GM12892 (cell line): ENCODE data around the gene CACNA2D1.

Experiments used
- DNase-seq: peaks from one replicate; pipeline ENCODE4 v3.0.0; 2011; ENCODE audit not compliant: insufficient read length
- FAIRE-seq: peaks from 2 replicates; lab custom pipeline; 2011; peaks lifted over from hg19 to GRCh38; lab: Jason Lieb, UNC
- POLR2A ChIP-seq: IDR thresholded peaks from 2 replicates; pipeline ENCODE4 v1.6.1; 2011; ENCODE audit warnings: low read depth, low read length, control low read depth
- POLR2AphosphoS5 ChIP-seq: IDR thresholded peaks from 2 replicates; pipeline ENCODE4 v1.6.1; 2011; ENCODE audit warnings: low read depth, low read length, control low read depth
- TAF1 ChIP-seq: IDR thresholded peaks from 2 replicates; pipeline ENCODE4 v1.6.1; 2011; ENCODE audit warnings: low read depth, mild to moderate bottlenecking, control low read depth, low read length, borderline replicate concordance

Gene CACNA2D1

DNA sequence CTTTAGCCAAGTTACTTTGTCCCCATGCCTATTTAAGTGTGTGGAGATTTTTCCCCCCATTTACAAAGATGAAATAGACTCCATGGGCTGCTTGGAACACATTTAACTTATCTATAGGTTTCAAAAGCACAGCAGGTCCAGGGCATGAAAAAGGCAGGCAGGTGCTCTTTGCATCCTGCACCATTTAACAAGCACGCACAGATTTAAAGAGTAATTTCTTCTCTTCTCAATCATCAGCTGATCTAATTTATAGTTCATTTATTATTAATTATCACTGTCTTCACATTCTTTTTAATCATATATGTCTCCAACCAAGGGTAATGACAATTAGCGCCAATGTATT is 156.8 kb downstream of the CACNA2D1 start:
- DNase-seq: no peak
- TF ChIP-seq POLR2AphosphoS5 (no peak), TAF1 (no peak), POLR2A (no peak)
- FAIRE-seq: no peak

DNA sequence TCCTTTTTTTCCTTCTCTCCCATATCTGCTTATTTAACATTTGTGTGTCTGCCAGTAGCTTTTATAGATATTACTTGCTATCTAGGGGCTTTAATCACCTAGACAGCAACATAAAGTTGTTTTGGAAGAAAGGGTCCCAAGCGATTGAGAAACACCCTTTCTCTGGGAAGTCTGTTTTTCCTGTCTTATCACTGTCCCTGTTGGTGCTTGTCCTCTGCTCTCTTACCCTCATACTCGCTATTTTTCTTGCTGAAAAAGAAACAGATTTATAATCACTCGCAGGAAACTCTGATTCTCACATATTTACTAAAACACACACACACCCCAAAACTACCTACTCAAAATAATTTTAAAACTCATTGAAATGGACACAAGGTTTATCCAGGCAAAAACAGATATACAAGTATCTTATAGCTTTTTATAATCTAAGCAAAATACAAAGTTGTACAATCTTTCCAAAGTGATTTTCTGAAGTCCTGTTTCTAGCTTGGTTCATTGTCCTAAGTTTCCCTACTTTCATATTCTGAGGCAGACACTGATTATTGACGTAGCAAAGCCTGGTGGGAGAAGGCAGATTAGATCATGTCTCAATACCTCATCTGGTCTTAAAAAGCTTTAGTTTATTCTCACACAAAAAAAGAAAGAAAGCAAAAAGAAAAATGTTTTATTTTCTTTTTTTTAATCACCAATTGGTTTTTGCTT is 157.3 kb downstream of the CACNA2D1 start:
- no peak for FAIRE-seq
- TF ChIP-seq TAF1 (no peak), POLR2AphosphoS5 (no peak)
- DNase-seq: no peak

DNA sequence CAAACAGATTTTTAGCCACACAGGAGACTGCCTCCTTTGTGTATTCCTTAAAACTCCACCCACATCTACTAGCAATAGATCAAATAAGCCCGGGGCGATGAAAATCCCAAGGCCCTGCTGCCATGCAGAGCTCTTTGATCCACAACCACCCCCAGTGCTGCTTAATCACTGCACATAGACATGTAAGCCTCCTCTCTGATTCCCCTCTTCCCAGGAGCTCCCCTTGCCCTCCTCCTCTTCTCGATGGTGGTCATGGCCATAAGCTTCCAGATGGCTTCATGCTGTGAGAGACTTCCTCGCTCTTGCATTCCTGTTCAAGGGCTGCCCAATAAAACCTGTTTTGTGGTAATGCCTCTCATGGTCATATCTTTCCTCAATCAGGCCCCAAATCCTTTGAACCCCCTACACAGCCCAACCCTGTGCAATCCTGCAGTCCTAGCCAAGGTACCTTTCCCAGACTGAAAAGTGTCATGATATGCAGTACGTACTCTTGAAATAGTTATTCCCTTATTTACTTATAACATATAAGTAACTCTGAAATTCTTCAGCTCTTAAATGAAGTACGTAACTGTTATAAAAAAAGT is 158.5 kb downstream of the CACNA2D1 start:
- FAIRE-seq: no peak
- no peak for DNase-seq
- TF ChIP-seq TAF1 (no peak), POLR2AphosphoS5 (no peak), POLR2A (no peak)

DNA sequence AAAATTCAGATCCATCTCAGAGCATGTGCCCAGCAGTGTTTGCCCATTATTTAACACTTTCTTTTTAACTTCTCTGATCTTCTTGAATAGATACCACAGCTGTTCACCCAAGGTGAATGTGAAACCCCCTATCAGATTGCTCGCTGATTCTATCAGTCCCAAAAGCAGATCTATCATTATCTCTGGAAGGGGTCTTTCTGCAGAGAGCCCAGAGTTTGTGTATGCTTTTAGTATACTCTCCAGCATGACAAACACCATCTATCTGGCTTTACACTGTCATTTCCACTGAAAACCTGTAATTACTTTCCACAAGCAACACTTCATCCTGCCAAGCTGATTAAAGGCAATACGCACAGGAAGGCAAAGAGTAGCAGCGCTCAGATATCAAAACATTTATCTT is 168.2 kb downstream of the CACNA2D1 start:
- FAIRE-seq (no peak), DNase-seq (no peak)
- TF ChIP-seq POLR2A (no peak), TAF1 (no peak), POLR2AphosphoS5 (no peak)

DNA sequence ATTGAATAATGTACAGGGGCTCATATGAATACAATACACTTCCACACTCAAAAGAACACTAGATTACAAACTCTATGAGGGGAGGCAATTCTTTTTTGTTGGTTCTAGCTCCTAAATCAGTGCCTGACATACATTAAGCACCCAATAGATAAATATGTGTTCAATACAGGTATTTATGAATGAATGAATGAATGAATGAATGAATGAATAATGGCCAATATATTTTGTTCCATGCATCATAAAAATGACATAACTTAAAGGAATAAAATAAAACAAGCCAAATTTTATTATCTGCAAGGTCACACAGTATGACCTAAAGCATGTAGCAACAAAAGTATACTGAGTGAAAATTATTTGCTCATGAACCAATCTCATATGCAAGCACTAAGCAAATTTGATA is 168.9 kb downstream of the CACNA2D1 start:
- TF ChIP-seq POLR2AphosphoS5 (no peak), TAF1 (no peak)
- DNase-seq (no peak), FAIRE-seq (no peak)

DNA sequence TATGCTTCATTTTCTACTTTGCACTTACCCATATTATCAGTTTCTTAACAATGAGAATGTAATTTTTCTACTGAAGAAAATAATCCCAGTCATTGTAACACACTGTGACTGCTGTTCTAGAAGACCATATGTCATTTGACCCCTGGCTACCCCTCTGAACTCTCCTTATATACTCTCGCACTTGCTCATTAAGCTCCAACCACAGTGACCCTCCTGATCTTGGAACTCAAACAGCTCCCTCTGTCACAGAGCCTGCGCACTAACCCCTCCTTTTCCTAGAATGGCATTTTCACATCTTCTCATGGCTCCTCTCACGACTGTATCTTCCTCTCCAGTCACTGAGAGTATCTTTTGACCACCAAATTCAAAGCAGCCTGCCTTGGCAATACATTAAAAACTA is 169.7 kb downstream of the CACNA2D1 start:
- DNase-seq (no peak), FAIRE-seq (no peak)
- TF ChIP-seq POLR2AphosphoS5: no peak

DNA sequence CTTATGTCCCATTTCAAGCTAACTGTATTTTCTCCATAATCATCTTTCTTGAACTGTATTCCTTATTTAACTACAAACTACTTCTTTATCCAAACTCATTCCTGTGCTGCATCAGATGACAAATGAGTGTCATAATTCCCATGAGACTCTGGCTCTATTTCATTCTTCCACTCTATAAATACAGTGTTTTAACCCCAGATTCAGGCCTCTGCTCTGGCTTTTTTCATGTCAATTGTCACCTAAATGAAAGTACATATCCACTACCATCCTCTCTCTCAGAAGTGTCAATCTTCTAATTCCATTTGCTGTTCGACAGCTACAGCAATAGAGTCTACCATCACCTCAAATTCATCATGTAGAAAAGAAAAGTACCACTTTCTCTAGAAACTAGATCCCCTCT is 172.7 kb downstream of the CACNA2D1 start:
- FAIRE-seq (no peak), DNase-seq (no peak)
- no peak for TF ChIP-seq TAF1
- TF ChIP-seq POLR2A: no peak

DNA sequence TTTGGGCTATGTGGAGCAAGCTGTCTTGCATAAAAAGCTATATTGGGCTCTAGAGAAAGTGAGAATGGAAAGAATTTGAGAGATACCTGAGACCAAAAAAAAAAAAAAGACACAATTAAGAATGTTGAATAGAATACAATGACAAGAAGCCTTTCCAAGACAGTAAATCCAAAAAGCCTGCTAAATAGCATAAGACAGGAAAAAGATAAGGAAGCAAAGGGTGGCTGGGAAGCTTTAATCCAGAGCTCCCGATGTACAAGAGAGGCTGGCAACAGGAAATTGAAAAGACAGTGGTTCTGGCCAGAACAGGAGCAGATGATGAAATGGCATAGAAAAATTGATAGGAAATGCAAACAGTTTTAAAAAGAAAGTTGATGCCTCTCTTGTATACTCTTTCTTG is 174.9 kb downstream of the CACNA2D1 start:
- TF ChIP-seq POLR2A: no peak
- TF ChIP-seq POLR2AphosphoS5: no peak
- TF ChIP-seq TAF1: no peak
- FAIRE-seq (no peak), DNase-seq (no peak)

DNA sequence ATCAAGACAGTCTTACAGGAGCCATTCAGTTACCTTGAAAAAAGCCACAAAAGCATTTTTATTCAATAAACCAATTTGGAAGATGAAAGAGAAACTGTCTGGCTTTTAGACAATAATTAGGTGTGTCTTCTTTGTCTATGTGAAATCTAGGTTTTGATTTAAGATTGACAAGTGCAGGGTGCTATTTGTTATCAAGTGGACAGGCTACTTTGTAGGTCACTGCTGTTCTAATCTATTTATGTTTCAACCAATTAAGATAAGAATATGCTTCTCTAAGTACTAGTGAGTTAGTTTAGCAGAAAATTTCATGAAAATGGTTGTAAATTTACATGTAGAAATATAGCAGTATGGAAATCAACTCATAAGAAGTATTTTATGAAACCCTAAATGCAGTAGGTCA is 177.5 kb downstream of the CACNA2D1 start:
- no peak for TF ChIP-seq TAF1
- no peak for TF ChIP-seq POLR2A
- TF ChIP-seq POLR2AphosphoS5: no peak
- no peak for FAIRE-seq

DNA sequence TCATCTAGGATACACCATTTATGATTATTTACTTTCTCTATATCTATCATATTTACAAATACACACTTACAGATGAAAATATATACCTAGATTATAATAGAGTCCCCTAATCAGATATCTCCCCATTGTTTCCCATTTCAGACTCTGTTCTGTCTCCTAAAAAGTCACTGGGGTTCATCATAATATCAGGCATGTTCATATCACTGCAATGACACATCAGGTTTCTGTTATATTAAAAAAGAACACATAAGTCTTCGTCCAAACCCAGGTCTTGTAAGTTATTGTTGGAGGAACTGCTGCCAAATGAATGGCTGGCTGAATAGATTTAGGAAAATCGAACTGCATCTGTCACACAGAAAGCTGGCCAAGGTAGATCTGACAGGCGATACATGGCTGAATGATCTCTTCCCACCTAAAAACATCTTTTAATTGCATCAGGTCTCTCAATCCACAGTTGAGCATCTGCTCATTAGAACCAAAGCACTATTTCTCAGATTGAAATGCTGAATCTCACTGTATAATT is 178.7 kb downstream of the CACNA2D1 start:
- FAIRE-seq (no peak), DNase-seq (no peak)
- no peak for TF ChIP-seq TAF1
- TF ChIP-seq POLR2A: no peak
- no peak for TF ChIP-seq POLR2AphosphoS5

More for the DNA sequence above, 177.5 kb downstream of the CACNA2D1 start:
- no peak for DNase-seq

DNA sequence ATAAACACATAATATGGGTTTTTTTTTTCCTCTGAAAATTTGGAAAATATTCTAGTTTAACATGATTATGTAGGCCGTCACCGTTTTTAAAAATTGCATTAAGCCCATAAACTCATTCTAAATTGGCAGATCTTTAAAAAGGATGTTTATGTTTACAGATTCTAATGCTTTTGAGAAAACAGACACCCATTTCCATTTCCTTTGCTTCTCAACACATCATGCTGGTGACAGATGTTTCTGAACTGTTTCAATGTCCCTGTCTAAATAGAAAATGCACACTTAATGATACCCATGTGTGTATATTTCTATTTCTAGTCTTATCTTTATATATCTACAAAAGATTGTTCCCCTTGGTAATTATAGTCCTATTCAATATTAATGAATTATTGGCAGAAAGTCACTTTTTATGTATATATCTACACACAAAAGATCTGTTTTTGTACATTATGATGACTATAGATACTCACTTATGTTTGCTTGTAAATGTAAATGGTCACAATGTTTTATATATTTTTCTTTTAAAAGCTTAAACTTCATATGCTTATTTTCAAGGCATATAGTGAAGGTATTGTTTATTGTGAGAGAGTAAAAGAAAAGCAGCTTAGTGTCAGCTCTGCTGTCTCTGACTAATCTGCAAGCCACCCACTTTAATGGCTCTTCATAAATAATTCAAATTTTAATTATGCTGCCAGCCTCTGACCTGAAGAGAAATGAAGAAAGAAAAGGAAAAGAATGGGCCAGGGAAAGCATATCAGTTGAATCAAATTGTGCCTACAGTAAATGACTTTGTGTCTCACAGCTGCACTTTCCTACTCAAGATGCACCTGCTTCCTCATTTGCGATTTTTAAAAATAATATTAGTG is 179.4 kb downstream of the CACNA2D1 start:
- FAIRE-seq: no peak
- no peak for TF ChIP-seq POLR2AphosphoS5
- TF ChIP-seq POLR2A: no peak
- TF ChIP-seq TAF1: no peak
- no peak for DNase-seq
